H9 (cell line): Measurements from ENCODE around the gene ACP1. TPM values are rescaled to one million over a fixed set of nuclear protein-coding genes. Genes with fewer than 3 reads are reported as not detected.

Experiments used
- DNase-seq: peaks from one replicate; pipeline ENCODE4 v3.0.0-alpha.2; 2017
- H2AFZ ChIP-seq: one replicate; pipeline ENCODE4 v1.6.1; 2013; ENCODE audit warnings: mild to moderate bottlenecking, low read length, control low read depth, moderate library complexity
- H2AK5ac ChIP-seq: 2 replicates; pipeline ENCODE4 v1.6.1; 2013; ENCODE audit warnings: low read length, control low read depth, mixed read lengths; ENCODE audit not compliant: insufficient read length
- H2BK120ac ChIP-seq: one replicate; pipeline ENCODE4 v1.6.1; 2013; ENCODE audit warnings: low read depth, mild to moderate bottlenecking, low read length, control low read depth, inconsistent platforms; ENCODE audit not compliant: poor library complexity, severe bottlenecking
- H2BK12ac ChIP-seq: 2 replicates; pipeline ENCODE4 v1.6.1; 2013; ENCODE audit warnings: low read length, control low read depth, mixed read lengths, low read depth; ENCODE audit not compliant: insufficient read length
- H2BK15ac ChIP-seq: 2 replicates; pipeline ENCODE4 v1.6.1; 2013; ENCODE audit warnings: low read depth, low read length, control low read depth
- H2BK20ac ChIP-seq: one replicate; pipeline ENCODE4 v1.6.1; 2013; ENCODE audit warnings: low read depth, mild to moderate bottlenecking, low read length, control low read depth, inconsistent platforms; ENCODE audit not compliant: poor library complexity, severe bottlenecking
- H2BK5ac ChIP-seq: 2 replicates; pipeline ENCODE4 v1.6.1; 2013; ENCODE audit warnings: low read length, control low read depth, mixed read lengths; ENCODE audit not compliant: insufficient read length
- H3K14ac ChIP-seq: 2 replicates; pipeline ENCODE4 v1.6.1; 2013; ENCODE audit warnings: low read length, control low read depth; ENCODE audit not compliant: insufficient read depth
- H3K18ac ChIP-seq: 2 replicates; pipeline ENCODE4 v1.6.1; 2013; ENCODE audit warnings: low read depth, mild to moderate bottlenecking, mixed read lengths, low read length, control low read depth; ENCODE audit not compliant: insufficient read length
- H3K23ac ChIP-seq: 2 replicates; pipeline ENCODE4 v1.6.1; 2013; ENCODE audit warnings: low read length, control low read depth, mixed read lengths, low read depth; ENCODE audit not compliant: insufficient read length
- H3K23me2 ChIP-seq: 2 replicates; pipeline ENCODE4 v1.6.1; 2013; ENCODE audit warnings: low read depth, mild to moderate bottlenecking, mixed read lengths, low read length, control low read depth; ENCODE audit not compliant: insufficient read length, poor library complexity, severe bottlenecking
- H3K27ac ChIP-seq: 2 replicates; pipeline ENCODE4 v1.5.1; 2013; ENCODE audit warnings: low read length, control low read depth, mixed read lengths, low read depth; ENCODE audit not compliant: insufficient read length
- H3K27me3 ChIP-seq: 2 replicates; pipeline ENCODE4 v1.6.1; 2013; ENCODE audit warnings: low read length, control low read depth, inconsistent platforms; ENCODE audit not compliant: insufficient read depth
- H3K4ac ChIP-seq: 2 replicates; pipeline ENCODE4 v1.6.1; 2013; ENCODE audit warnings: low read depth, mild to moderate bottlenecking, control low read depth, inconsistent platforms, low read length, moderate library complexity
- H3K4me1 ChIP-seq: 2 replicates; pipeline ENCODE4 v1.6.1; 2013; ENCODE audit warnings: low read length, control low read depth, inconsistent platforms; ENCODE audit not compliant: insufficient read depth
- H3K4me2 ChIP-seq: 2 replicates; pipeline ENCODE4 v1.6.1; 2013; ENCODE audit warnings: low read length, control low read depth, mixed read lengths; ENCODE audit not compliant: insufficient read length, insufficient read depth
- H3K56ac ChIP-seq: 2 replicates; pipeline ENCODE4 v1.6.1; 2013; ENCODE audit warnings: low read depth, mild to moderate bottlenecking, mixed read lengths, low read length, control low read depth; ENCODE audit not compliant: insufficient read length
- H3K79me1 ChIP-seq: 2 replicates; pipeline ENCODE4 v1.6.1; 2013; ENCODE audit warnings: low read depth, mild to moderate bottlenecking, moderate library complexity, low read length, control low read depth, inconsistent platforms; ENCODE audit not compliant: insufficient read depth, poor library complexity, severe bottlenecking
- H3K79me2 ChIP-seq: 2 replicates; pipeline ENCODE4 v1.6.1; 2013; ENCODE audit warnings: low read length, control low read depth, inconsistent platforms; ENCODE audit not compliant: insufficient read depth
- H3K9ac ChIP-seq: 2 replicates; pipeline ENCODE4 v1.6.1; 2013; ENCODE audit warnings: low read length, control low read depth, mixed read lengths; ENCODE audit not compliant: insufficient read length; ENCODE audit errors: extremely low read depth
- H3K9me3 ChIP-seq: one replicate; pipeline ENCODE4 v1.6.1; 2013; ENCODE audit warnings: low read depth, low read length, inconsistent platforms; ENCODE audit not compliant: control insufficient read depth
- H3T11ph ChIP-seq: one replicate; pipeline ENCODE4 v1.6.1; 2013; ENCODE audit warnings: mild to moderate bottlenecking, low read length, control low read depth, inconsistent platforms
- H4K20me1 ChIP-seq: one replicate; pipeline ENCODE4 v1.6.1; 2013; ENCODE audit not compliant: control insufficient read depth, insufficient read length, insufficient read depth
- H4K5ac ChIP-seq: 2 replicates; pipeline ENCODE4 v1.6.1; 2013; ENCODE audit warnings: low read depth, mild to moderate bottlenecking, mixed read lengths, low read length, control low read depth; ENCODE audit not compliant: insufficient read length
- H4K8ac ChIP-seq: replicated peaks from 2 replicates; pipeline ENCODE4 v1.6.1; 2013; ENCODE audit warnings: low read length, control low read depth, mixed read lengths, low read depth; ENCODE audit not compliant: insufficient read length
- H4K91ac ChIP-seq: 2 replicates; pipeline ENCODE4 v1.6.1; 2013; ENCODE audit warnings: low read depth, mild to moderate bottlenecking, moderate library complexity, mixed read lengths, low read length, control low read depth; ENCODE audit not compliant: insufficient read length
- H3K27ac Mint-ChIP-seq, 3 experiments: 2 replicates in 2 of 3; 3 replicates in 1 of 3; pipeline ENCODE4 v1.8.0; 2020 to 2021; ENCODE audit warnings: mixed read lengths in 3 of 3, mild to moderate bottlenecking in 1 of 3, moderate library complexity in 1 of 3
- H3K27me3 Mint-ChIP-seq: 2 replicates; pipeline ENCODE4 v1.8.0; 2021; ENCODE audit warnings: low read depth, mild to moderate bottlenecking, moderate library complexity, mixed read lengths
- H3K36me3 Mint-ChIP-seq, 3 experiments: 2 replicates in 2 of 3; 3 replicates in 1 of 3; pipeline ENCODE4 v1.8.0; 2020 to 2021; ENCODE audit warnings: low read depth in 3 of 3, mixed read lengths in 3 of 3; ENCODE audit not compliant: insufficient read depth in 1 of 3
- H3K4me1 Mint-ChIP-seq, 2 experiments: 2 replicates each; pipeline ENCODE4 v1.8.0; 2020; ENCODE audit warnings: mixed read lengths in 2 of 2
- H3K4me3 Mint-ChIP-seq, 2 experiments: 2 replicates in 1 of 2; 3 replicates in 1 of 2; pipeline ENCODE4 v1.8.0; 2020 to 2021; ENCODE audit warnings: mild to moderate bottlenecking in 2 of 2, mixed read lengths in 2 of 2, moderate library complexity in 1 of 2
- H3K9me3 Mint-ChIP-seq, 2 experiments: 2 replicates in 1 of 2; 3 replicates in 1 of 2; pipeline ENCODE4 v1.8.0; 2020; ENCODE audit warnings: mild to moderate bottlenecking in 2 of 2, mixed read lengths in 2 of 2, moderate library complexity in 1 of 2
- CTCF ChIP-seq: fragments of 200-600 bp; sonication (generic); conservative IDR thresholded peaks from 3 replicates; pipeline ENCODE4 v1.8.0; 2021; ENCODE audit warnings: antibody characterized with exemption, mild to moderate bottlenecking
- WGBS: extraction: QIAGEN DNeasy Blood & Tissue Kit; methylation state at CpG from one replicate; pipeline ENCODE4 v1.1.7; 2013; ENCODE audit warnings: missing lambda C conversion rate, low lambda C conversion rate, mixed read lengths; ENCODE audit not compliant: insufficient read length; ENCODE audit errors: extremely low coverage; 5-methylcytosine and 5-hydroxymethylcytosine counted together
- total RNA-seq: library from RNA; stranded (reverse); gene quantifications from 2 replicates; pipeline ENCODE4 v1.2.1, GENCODE V29; 2021

The ACP1 gene
- total RNA-seq, 1 experiment from 2014 or later, result 143 TPM

- Histone ChIP-seq H3K56ac (no peak overlapping the region), H3K79me2 (no peaks in the 10 kb centered on the region), H2AFZ (no peak overlapping the region), H2AK5ac (no peak overlapping the region), H3K4me1 (peaks cover 16% of the 10 kb centered on the region), H3K23me2 (peaks cover 18% of the 10 kb centered on the region), H3K23ac (no peak overlapping the region), H2BK20ac (no peak overlapping the region), H3K18ac (no peak overlapping the region), H4K5ac (no peak overlapping the region), H2BK120ac (no peak overlapping the region), H3K14ac (no peak overlapping the region), H3K27me3 (peaks cover 8% of the 10 kb centered on the region; the same call in 1 of the 2 replicates), H3K9me3 (no peaks in the 10 kb centered on the region), H4K91ac (no peak overlapping the region), H3K79me1 (no peaks in the 10 kb centered on the region), H2BK5ac (no peak overlapping the region), H3T11ph (no peak overlapping the region), H2BK15ac (no peak overlapping the region), H4K20me1 (no peaks in the 10 kb centered on the region), H3K9ac (no peak overlapping the region), H3K27ac (no peak overlapping the region), H3K4me2 (peak overlapping the region; percentile 53), H2BK12ac (no peak overlapping the region), H4K8ac (no peak overlapping the region), H3K4ac (no peak overlapping the region)
- peak overlapping the region; percentile 45 to 79 for H3K4me3 Mint-ChIP-seq
- H3K27me3 Mint-ChIP-seq, result peaks cover 66% of the 10 kb centered on the region
- no CpG with 5 or more reads among the region's 46 CpGs for WGBS
- peaks cover 0 to 5% (median under 1%) of the 10 kb centered on the region in 3 experiments; a peak in 4 of 7 replicates for H3K36me3 Mint-ChIP-seq
- H3K9me3 Mint-ChIP-seq, result no peaks in the 10 kb centered on the region
- no peak for TF ChIP-seq CTCF
- no peak overlapping the region for H3K27ac Mint-ChIP-seq
- peaks cover 40 to 43% of the 10 kb centered on the region in 2 experiments for H3K4me1 Mint-ChIP-seq
- peak; percentile 63 for DNase-seq
Measured at GRCh38 chr2:287471-287885, 22.7 kb downstream of the ACP1 start.
